CD4-positive, CD25-positive, alpha-beta regulatory T cell (primary cell): ENCODE results near the gene ZBTB16. TPM values are rescaled to one million over a fixed set of nuclear protein-coding genes. Genes with fewer than 3 reads are reported as not detected.
A peak's percentile ranks its signal among the peaks of the same experiment; 100 is the strongest.

Source experiments
- ATAC-seq, 2 donors: fragments of 150-1000 bp; cut with Tn5 transposase; one replicate each; pipeline ENCODE4 v1.10.0; 2021; ENCODE audit warnings: low read depth in 2 of 2, moderate number of reproducible peaks in 2 of 2, moderate library complexity in 1 of 2
- DNase-seq, 3 donors: peaks; one replicate each; pipeline versions ENCODE4 v3.0.0 to v3.0.0-alpha.2; 2012 to 2022; ENCODE audit warnings: mixed read lengths in 1 of 3
- H3K27ac ChIP-seq: one replicate; pipeline ENCODE4 v1.7.0; 2013; ENCODE audit warnings: mild to moderate bottlenecking, low read length; ENCODE audit not compliant: insufficient read depth, poor library complexity, severe bottlenecking
- H3K27me3 ChIP-seq: one replicate; pipeline ENCODE4 v1.7.0; 2013; ENCODE audit warnings: low read length; ENCODE audit not compliant: control insufficient read depth, insufficient read depth
- H3K36me3 ChIP-seq: one replicate; pipeline ENCODE4 v1.7.0; 2013; ENCODE audit warnings: mild to moderate bottlenecking, low read length, moderate library complexity; ENCODE audit not compliant: control insufficient read depth, insufficient read depth
- H3K4me1 ChIP-seq: 2 replicates; pipeline ENCODE4 v1.7.0; 2013; ENCODE audit warnings: mild to moderate bottlenecking, low read length; ENCODE audit not compliant: insufficient read depth, control insufficient read depth, poor library complexity, severe bottlenecking
- H3K4me3 ChIP-seq: one replicate; pipeline ENCODE4 v1.7.0; 2013; ENCODE audit warnings: low read depth, mild to moderate bottlenecking, low read length, moderate library complexity
- H3K9me3 ChIP-seq, 2 experiments: 1 replicate in 1 of 2; 2 replicates in 1 of 2; pipeline ENCODE4 v1.7.0; 2013; ENCODE audit warnings: low read length in 2 of 2, mild to moderate bottlenecking in 1 of 2, moderate library complexity in 1 of 2; ENCODE audit not compliant: control insufficient read depth in 2 of 2
- H3K27ac Mint-ChIP-seq, 3 donors: one replicate each; pipeline ENCODE4 v1.8.0; 2020 to 2022; ENCODE audit warnings: mild to moderate bottlenecking in 3 of 3, mixed read lengths in 3 of 3, moderate library complexity in 2 of 3
- H3K27me3 Mint-ChIP-seq: one replicate; pipeline ENCODE4 v1.8.0; 2022; ENCODE audit warnings: mild to moderate bottlenecking, mixed read lengths
- H3K36me3 Mint-ChIP-seq: one replicate; pipeline ENCODE4 v1.8.0; 2020; ENCODE audit warnings: mixed read lengths
- H3K4me1 Mint-ChIP-seq, 4 donors: one replicate each; pipeline ENCODE4 v1.8.0; 2020 to 2022; ENCODE audit warnings: mixed read lengths in 4 of 4, mild to moderate bottlenecking in 1 of 4
- H3K4me3 Mint-ChIP-seq, 4 donors: one replicate each; pipeline ENCODE4 v1.8.0; 2020 to 2022; ENCODE audit warnings: mild to moderate bottlenecking in 4 of 4, mixed read lengths in 4 of 4, moderate library complexity in 3 of 4
- H3K9me3 Mint-ChIP-seq, 7 donors: one replicate each; pipeline ENCODE4 v1.8.0; 2020 to 2022; ENCODE audit warnings: mixed read lengths in 7 of 7, mild to moderate bottlenecking in 3 of 7, moderate library complexity in 2 of 7
- polyA plus RNA-seq, 4 donors: library from polyadenylated mRNA; unstranded; fragments of 300-500 nt; fragmentation: Illumina TruSeq; gene quantifications; one replicate each; pipeline ENCODE4 v1.2.3, GENCODE V29; 2021
- total RNA-seq: library from RNA; stranded (reverse); gene quantifications from one replicate; pipeline ENCODE4 v1.2.3, GENCODE V29; 2022

The ZBTB16 gene
- total and polyA plus RNA-seq, 5 donors from 2014 or later: 2.9 to 28.1 (median 8.5) TPM

- Mint-ChIP-seq H3K9me3 (no peaks in the 10 kb centered on the region), H3K36me3 (peaks cover 8% of the 10 kb centered on the region), H3K4me1 (peaks cover 13 to 44% (median 34%) of the 10 kb centered on the region in 4 donors), H3K27me3 (peaks cover 7% of the 10 kb centered on the region), H3K27ac (peak overlapping the region; percentile 56 to 92 (median 77)), H3K4me3 (peak overlapping the region; percentile 16 to 59 (median 40))
- H3K9me3 ChIP-seq: no peaks in the 10 kb centered on the region
- no peaks in the 10 kb centered on the region for H3K36me3 ChIP-seq
- peak overlapping the region; percentile 64 for H3K4me3 ChIP-seq
- no peak for ATAC-seq
- no peak for DNase-seq
- H3K4me1 ChIP-seq: peaks cover 30% of the 10 kb centered on the region
- H3K27me3 ChIP-seq: no peaks in the 10 kb centered on the region
- no peak overlapping the region for H3K27ac ChIP-seq
Observed at GRCh38 chr11:114215871-114216795, 156.6 kb downstream of the ZBTB16 start.

GRCh38 chr11:114216796-114217180 is 157.3 kb downstream of the ZBTB16 start:
- Mint-ChIP-seq H3K27me3 (peaks cover 7% of the 10 kb centered on the region), H3K36me3 (peaks cover 8% of the 10 kb centered on the region), H3K4me3 (peak overlapping the region; percentile 16 to 59 (median 17)), H3K4me1 (peaks cover 13 to 39% (median 32%) of the 10 kb centered on the region in 4 donors), H3K27ac (peak overlapping the region; percentile 15 to 92 (median 56)), H3K9me3 (no peaks in the 10 kb centered on the region)
- DNase-seq (peak in 2 of 3 donors; percentile 22 to 79), ATAC-seq (peak; percentile 86 to 90)
- Histone ChIP-seq H3K4me1 (peaks cover 30% of the 10 kb centered on the region), H3K27ac (peak overlapping the region; percentile 30), H3K4me3 (peak overlapping the region; percentile 64), H3K27me3 (no peaks in the 10 kb centered on the region), H3K9me3 (no peaks in the 10 kb centered on the region), H3K36me3 (no peaks in the 10 kb centered on the region)

DNA sequence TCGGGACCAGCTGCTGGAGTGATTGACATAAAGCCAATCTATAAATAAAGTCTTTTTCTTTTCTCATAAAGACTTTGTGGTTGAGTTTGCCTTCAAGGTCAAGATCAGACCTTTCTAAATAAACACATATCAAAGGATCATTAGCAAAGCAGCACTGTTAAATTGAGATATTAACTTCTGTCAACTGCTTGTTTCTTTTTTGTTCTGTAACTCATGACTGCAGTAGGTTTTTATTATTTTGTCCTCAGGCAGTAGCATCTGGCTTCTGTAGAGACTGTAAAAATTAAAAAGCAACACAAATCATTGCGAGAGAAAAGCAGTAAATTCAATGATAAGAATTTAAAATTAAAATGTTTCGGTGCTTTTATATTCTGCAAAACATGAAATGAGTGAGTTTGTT is 159.0 kb downstream of the ZBTB16 start:
- H3K27me3 Mint-ChIP-seq: peaks cover 7% of the 10 kb centered on the region
- H3K27ac Mint-ChIP-seq: peak overlapping the region in 2 of 3 donors; percentile 11 to 53
- H3K4me1 Mint-ChIP-seq: peaks cover 13 to 39% (median 32%) of the 10 kb centered on the region in 4 donors
- Histone ChIP-seq H3K27ac (no peak overlapping the region), H3K27me3 (no peaks in the 10 kb centered on the region), H3K36me3 (no peaks in the 10 kb centered on the region), H3K4me1 (peaks cover 30% of the 10 kb centered on the region), H3K9me3 (no peaks in the 10 kb centered on the region), H3K4me3 (no peak overlapping the region)
- DNase-seq: no peak
- peaks cover 8% of the 10 kb centered on the region for H3K36me3 Mint-ChIP-seq
- no peaks in the 10 kb centered on the region for H3K9me3 Mint-ChIP-seq
- no peak for ATAC-seq
- no peak overlapping the region for H3K4me3 Mint-ChIP-seq

DNA sequence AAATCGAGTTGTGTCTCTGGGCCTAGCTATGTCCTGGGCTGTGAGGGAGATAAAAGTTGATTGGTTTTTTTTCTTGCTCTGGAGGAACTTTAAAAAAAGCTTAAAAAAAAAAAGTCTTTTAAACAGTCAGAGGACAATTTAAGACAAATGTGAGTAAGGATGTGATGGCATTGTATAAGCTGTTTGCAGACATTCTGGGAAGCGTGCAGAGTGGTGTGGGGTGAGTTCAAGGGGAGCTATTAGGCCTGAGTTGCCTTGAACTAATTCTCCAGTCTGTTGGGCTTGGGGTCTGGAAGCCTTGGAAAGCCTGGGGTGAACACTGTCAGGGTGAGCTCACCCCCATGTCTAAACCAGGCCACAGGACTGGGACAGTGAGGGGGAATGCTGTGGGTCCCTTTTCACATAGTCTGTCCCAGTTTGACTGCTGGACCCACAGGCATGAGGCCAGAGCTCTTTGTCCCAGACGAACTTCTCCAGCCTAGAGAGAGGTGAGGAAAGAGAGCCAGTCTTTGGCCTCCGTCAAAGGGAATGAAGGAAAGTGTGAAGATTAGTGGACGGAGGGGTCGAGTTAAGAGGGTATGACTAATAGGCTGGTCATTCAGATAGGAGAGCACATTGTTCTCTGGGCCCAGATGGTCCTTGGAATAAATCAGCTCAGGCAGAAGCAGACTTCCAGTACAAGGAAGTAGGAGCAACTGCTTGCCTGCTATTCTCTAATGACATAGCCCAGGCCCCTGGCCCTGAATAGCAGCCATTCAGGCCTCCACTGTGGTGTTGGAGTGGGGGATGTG is 160.2 kb downstream of the ZBTB16 start:
- no peak for DNase-seq
- Mint-ChIP-seq H3K4me3 (peak overlapping the region in 1 of 4 donors; percentile 35), H3K36me3 (peaks cover 10% of the 10 kb centered on the region), H3K4me1 (peaks cover 13 to 37% (median 31%) of the 10 kb centered on the region in 4 donors), H3K27ac (peak overlapping the region in 2 of 3 donors; percentile 12 to 26), H3K9me3 (no peaks in the 10 kb centered on the region), H3K27me3 (peaks cover 7% of the 10 kb centered on the region)
- Histone ChIP-seq H3K27ac (no peak overlapping the region), H3K4me1 (peaks cover 30% of the 10 kb centered on the region), H3K36me3 (no peaks in the 10 kb centered on the region), H3K9me3 (no peaks in the 10 kb centered on the region), H3K27me3 (no peaks in the 10 kb centered on the region), H3K4me3 (no peak overlapping the region)
- ATAC-seq: no peak

DNA sequence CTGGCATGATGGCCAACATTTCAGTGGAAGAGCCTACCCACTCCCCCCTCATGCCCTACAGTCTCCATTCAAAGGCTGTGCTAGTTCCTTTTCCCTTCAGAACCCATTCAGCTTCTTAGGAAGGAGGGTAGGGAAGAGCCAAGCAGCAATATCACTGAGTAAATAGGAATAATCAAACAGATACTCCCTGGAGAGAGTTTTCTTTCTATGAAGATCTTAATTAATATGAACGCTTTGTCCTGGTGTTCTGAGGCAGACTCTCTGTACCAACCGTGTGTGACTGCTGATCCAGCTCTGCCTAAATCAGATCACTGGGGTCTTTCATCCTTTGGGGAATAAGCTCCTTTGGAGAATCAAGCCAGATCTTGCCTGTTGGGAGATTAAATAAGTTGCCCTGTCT is 161.5 kb downstream of the ZBTB16 start:
- no peak overlapping the region for H3K4me3 Mint-ChIP-seq
- H3K9me3 Mint-ChIP-seq: no peaks in the 10 kb centered on the region
- ATAC-seq (no peak), DNase-seq (no peak)
- peaks cover 14% of the 10 kb centered on the region for H3K36me3 Mint-ChIP-seq
- no peak overlapping the region for H3K27ac Mint-ChIP-seq
- peaks cover 7% of the 10 kb centered on the region for H3K27me3 Mint-ChIP-seq
- H3K4me1 Mint-ChIP-seq: peaks cover 11 to 35% (median 27%) of the 10 kb centered on the region in 4 donors
- no peaks in the 10 kb centered on the region for H3K27me3 ChIP-seq
- no peaks in the 10 kb centered on the region for H3K36me3 ChIP-seq
- no peak overlapping the region for H3K27ac ChIP-seq
- no peak overlapping the region for H3K4me3 ChIP-seq
- H3K4me1 ChIP-seq: peaks cover 20% of the 10 kb centered on the region
- H3K9me3 ChIP-seq: no peaks in the 10 kb centered on the region

DNA sequence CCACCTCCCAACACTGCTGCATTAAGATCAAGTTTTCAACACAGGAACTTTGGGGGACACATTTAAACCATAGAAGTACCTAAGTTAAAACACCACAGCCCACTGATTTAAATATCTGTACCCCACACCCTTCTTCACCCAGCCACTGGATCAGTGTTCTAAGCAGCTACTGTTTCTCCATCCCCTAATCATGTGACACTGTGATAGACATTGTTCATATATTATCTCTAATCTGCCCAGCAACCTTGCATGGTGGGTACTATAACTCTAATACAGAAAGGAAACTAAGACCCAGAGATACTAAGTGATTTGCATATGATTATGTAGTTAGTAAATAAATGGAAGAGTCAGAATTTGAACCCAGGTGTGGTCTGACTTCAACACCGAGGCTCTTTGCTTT is 166.2 kb downstream of the ZBTB16 start:
- Histone ChIP-seq H3K4me3 (no peak overlapping the region), H3K27ac (no peak overlapping the region), H3K4me1 (peaks cover 5% of the 10 kb centered on the region), H3K27me3 (no peaks in the 10 kb centered on the region), H3K36me3 (no peaks in the 10 kb centered on the region), H3K9me3 (no peaks in the 10 kb centered on the region)
- peaks cover 4 to 15% (median 5%) of the 10 kb centered on the region in 4 donors for H3K4me1 Mint-ChIP-seq
- H3K4me3 Mint-ChIP-seq: no peak overlapping the region
- no peak for ATAC-seq
- no peaks in the 10 kb centered on the region for H3K27me3 Mint-ChIP-seq
- no peaks in the 10 kb centered on the region for H3K9me3 Mint-ChIP-seq
- no peak for DNase-seq
- peaks cover 6% of the 10 kb centered on the region for H3K36me3 Mint-ChIP-seq
- peak overlapping the region in 1 of 3 donors; percentile 18 for H3K27ac Mint-ChIP-seq

- no peaks in the 10 kb centered on the region for H3K27me3 Mint-ChIP-seq
- ATAC-seq (no peak), DNase-seq (no peak)
Observed at GRCh38 chr11:114226356-114226755, 166.8 kb downstream of the ZBTB16 start.

More at GRCh38 chr11:114226356-114226755, 166.8 kb downstream of the ZBTB16 start:
- Histone ChIP-seq H3K4me3 (no peak overlapping the region), H3K4me1 (peaks cover 5% of the 10 kb centered on the region), H3K9me3 (no peaks in the 10 kb centered on the region), H3K27me3 (no peaks in the 10 kb centered on the region), H3K36me3 (no peaks in the 10 kb centered on the region), H3K27ac (no peak overlapping the region)
- Mint-ChIP-seq H3K36me3 (peaks cover 6% of the 10 kb centered on the region), H3K4me3 (no peak overlapping the region), H3K4me1 (peaks cover 4 to 15% (median 5%) of the 10 kb centered on the region in 4 donors), H3K27ac (no peak overlapping the region), H3K9me3 (no peaks in the 10 kb centered on the region)
